ENCODE data around the gene RPLP2.

GRCh38 chr11:773830-774229 is 35.9 kb upstream of the RPLP2 start:
- TF ChIP-seq CTCF (conservative IDR thresholded peaks at IDR 0.05; ENCODE audit: low read depth, low read length) (no peak), EZH2 (IDR thresholded peaks at IDR 0.05; ENCODE audit: borderline replicate concordance, low read depth, low read length, poor library complexity, severe bottlenecking) (no peak)
